ENCODE measurements around the gene AP3B1. TPM values are rescaled to one million over a fixed set of nuclear protein-coding genes. Genes with fewer than 3 reads are reported as not detected.

Gene AP3B1
- total and polyA plus RNA-seq, 2 experiments from 2014 or later: 32.1 to 46.3 TPM

DNA sequence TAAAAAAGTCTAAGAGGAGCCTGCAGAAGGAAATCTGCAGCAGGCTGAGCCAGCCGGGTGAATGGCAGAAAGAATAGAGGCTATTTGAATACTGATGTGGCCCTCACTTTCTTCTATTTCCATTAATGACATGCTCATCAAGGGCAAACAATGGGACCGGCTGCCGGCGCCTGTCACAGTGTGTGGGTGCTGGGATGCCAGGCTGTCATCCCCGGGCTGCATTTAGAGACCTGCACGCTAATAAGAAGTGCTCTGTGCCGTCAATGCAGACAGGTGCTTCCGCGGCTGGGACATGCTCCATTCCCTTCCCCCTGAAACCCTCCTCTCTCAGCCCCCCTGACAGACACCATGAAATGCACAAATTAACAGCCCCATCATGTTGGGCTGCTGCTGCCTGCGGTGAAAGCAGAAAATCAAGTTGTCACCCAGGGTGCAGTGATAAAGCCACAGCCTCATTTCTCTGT lies 300.6 kb downstream of the AP3B1 start:
- Histone ChIP-seq H4K20me1 (replicated peaks; ENCODE audit: insufficient read depth) (peaks cover 32% of the 10 kb centered on the region), H2AFZ (no peak overlapping the region), H3K4me3 (peak overlapping the region; percentile 24; the same call in 1 of the 2 replicates), H3K9me2 (ENCODE audit: insufficient read depth) (no peaks in the 10 kb centered on the region), H3F3A (replicated peaks; ENCODE audit: low read depth) (no peaks in the 10 kb centered on the region), H3K79me2 (replicated peaks; ENCODE audit: insufficient read depth) (no peaks in the 10 kb centered on the region), H3K36me3 (ENCODE audit: insufficient read depth) (no peaks in the 10 kb centered on the region), H3K4me2 (peak overlapping the region; percentile 59), H3K27ac (ENCODE audit: low read depth) (no peak overlapping the region), H3K4me1 (ENCODE audit: insufficient read depth) (peaks cover 37% of the 10 kb centered on the region), H3K27me3 (ENCODE audit: insufficient read depth) (peaks cover 53% of the 10 kb centered on the region)
- H3K27ac Mint-ChIP-seq: no peak overlapping the region
- peak; percentile 31 for DNase-seq (ENCODE audit: low spot score)
- H3K4me1 Mint-ChIP-seq: peaks cover 51% of the 10 kb centered on the region
- TF ChIP-seq, protein P1, sequence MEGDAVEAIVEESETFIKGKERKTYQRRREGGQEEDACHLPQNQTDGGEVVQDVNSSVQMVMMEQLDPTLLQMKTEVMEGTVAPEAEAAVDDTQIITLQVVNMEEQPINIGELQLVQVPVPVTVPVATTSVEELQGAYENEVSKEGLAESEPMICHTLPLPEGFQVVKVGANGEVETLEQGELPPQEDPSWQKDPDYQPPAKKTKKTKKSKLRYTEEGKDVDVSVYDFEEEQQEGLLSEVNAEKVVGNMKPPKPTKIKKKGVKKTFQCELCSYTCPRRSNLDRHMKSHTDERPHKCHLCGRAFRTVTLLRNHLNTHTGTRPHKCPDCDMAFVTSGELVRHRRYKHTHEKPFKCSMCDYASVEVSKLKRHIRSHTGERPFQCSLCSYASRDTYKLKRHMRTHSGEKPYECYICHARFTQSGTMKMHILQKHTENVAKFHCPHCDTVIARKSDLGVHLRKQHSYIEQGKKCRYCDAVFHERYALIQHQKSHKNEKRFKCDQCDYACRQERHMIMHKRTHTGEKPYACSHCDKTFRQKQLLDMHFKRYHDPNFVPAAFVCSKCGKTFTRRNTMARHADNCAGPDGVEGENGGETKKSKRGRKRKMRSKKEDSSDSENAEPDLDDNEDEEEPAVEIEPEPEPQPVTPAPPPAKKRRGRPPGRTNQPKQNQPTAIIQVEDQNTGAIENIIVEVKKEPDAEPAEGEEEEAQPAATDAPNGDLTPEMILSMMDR (conservative IDR thresholded peaks at IDR 0.05; ENCODE audit: low read depth in 2 of 2): no peak
- no peak for TF ChIP-seq JUNB (IDR thresholded peaks at IDR 0.05; ENCODE audit: unreplicated experiment)
- no peak for TF ChIP-seq EZH2phosphoT487 (IDR thresholded peaks at IDR 0.05; ENCODE audit: unreplicated experiment)
- no peak for TF ChIP-seq ZNF114 (CRISPR knock-in tag; IDR thresholded peaks at IDR 0.05)
- TF ChIP-seq NANOG (IDR thresholded peaks at IDR 0.05; ENCODE audit: borderline replicate concordance): no peak; the same call in 1 of the 2 replicates
- TF ChIP-seq EZH2 (IDR thresholded peaks at IDR 0.05; ENCODE audit: low read depth, unreplicated experiment): no peak
- TF ChIP-seq ZNF331 (CRISPR knock-in tag; IDR thresholded peaks at IDR 0.05; ENCODE audit: low read depth): no peak
- no peak for TF ChIP-seq POLR2AphosphoS5 (IDR thresholded peaks at IDR 0.05; ENCODE audit: low read depth)
- TF ChIP-seq, protein P2, sequence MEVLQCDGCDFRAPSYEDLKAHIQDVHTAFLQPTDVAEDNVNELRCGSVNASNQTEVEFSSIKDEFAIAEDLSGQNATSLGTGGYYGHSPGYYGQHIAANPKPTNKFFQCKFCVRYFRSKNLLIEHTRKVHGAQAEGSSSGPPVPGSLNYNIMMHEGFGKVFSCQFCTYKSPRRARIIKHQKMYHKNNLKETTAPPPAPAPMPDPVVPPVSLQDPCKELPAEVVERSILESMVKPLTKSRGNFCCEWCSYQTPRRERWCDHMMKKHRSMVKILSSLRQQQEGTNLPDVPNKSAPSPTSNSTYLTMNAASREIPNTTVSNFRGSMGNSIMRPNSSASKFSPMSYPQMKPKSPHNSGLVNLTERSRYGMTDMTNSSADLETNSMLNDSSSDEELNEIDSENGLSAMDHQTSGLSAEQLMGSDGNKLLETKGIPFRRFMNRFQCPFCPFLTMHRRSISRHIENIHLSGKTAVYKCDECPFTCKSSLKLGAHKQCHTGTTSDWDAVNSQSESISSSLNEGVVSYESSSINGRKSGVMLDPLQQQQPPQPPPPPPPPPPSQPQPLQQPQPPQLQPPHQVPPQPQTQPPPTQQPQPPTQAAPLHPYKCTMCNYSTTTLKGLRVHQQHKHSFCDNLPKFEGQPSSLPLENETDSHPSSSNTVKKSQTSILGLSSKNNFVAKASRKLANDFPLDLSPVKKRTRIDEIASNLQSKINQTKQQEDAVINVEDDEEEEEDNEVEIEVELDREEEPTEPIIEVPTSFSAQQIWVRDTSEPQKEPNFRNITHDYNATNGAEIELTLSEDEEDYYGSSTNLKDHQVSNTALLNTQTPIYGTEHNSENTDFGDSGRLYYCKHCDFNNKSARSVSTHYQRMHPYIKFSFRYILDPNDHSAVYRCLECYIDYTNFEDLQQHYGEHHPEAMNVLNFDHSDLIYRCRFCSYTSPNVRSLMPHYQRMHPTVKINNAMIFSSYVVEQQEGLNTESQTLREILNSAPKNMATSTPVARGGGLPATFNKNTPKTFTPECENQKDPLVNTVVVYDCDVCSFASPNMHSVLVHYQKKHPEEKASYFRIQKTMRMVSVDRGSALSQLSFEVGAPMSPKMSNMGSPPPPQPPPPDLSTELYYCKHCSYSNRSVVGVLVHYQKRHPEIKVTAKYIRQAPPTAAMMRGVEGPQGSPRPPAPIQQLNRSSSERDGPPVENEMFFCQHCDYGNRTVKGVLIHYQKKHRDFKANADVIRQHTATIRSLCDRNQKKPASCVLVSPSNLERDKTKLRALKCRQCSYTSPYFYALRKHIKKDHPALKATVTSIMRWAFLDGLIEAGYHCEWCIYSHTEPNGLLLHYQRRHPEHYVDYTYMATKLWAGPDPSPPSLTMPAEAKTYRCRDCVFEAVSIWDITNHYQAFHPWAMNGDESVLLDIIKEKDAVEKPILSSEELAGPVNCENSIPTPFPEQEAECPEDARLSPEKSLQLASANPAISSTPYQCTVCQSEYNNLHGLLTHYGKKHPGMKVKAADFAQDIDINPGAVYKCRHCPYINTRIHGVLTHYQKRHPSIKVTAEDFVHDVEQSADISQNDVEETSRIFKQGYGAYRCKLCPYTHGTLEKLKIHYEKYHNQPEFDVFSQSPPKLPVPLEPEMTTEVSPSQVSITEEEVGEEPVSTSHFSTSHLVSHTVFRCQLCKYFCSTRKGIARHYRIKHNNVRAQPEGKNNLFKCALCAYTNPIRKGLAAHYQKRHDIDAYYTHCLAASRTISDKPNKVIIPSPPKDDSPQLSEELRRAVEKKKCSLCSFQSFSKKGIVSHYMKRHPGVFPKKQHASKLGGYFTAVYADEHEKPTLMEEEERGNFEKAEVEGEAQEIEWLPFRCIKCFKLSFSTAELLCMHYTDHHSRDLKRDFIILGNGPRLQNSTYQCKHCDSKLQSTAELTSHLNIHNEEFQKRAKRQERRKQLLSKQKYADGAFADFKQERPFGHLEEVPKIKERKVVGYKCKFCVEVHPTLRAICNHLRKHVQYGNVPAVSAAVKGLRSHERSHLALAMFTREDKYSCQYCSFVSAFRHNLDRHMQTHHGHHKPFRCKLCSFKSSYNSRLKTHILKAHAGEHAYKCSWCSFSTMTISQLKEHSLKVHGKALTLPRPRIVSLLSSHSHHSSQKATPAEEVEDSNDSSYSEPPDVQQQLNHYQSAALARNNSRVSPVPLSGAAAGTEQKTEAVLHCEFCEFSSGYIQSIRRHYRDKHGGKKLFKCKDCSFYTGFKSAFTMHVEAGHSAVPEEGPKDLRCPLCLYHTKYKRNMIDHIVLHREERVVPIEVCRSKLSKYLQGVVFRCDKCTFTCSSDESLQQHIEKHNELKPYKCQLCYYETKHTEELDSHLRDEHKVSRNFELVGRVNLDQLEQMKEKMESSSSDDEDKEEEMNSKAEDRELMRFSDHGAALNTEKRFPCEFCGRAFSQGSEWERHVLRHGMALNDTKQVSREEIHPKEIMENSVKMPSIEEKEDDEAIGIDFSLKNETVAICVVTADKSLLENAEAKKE (CRISPR knock-in tag; IDR thresholded peaks at IDR 0.05): no peak
- no peak for TF ChIP-seq CREB1 (CRISPR knock-in tag; IDR thresholded peaks at IDR 0.05; ENCODE audit: low read depth)
- H3K4me3 Mint-ChIP-seq: peak overlapping the region; percentile 35; the same call in 2 of the 3 replicates
- peaks cover 24% of the 10 kb centered on the region for H3K27me3 Mint-ChIP-seq (ENCODE audit: insufficient read depth, low read depth, poor library complexity)
- no peaks in the 10 kb centered on the region for H3K36me3 Mint-ChIP-seq (ENCODE audit: low read depth)
- ATAC-seq: peak; percentile 34
- H3K9me3 Mint-ChIP-seq: no peaks in the 10 kb centered on the region

All from GM23338 (cell line).